Activated naive CD4-positive, alpha-beta T cell treated with anti-CD3 and anti-CD28 coated beads, Interleukin-2, amount 50 U/mL, for 24 hours (primary cell): ENCODE results near the gene SYNJ2.

Experiments
- H3K27ac Mint-ChIP-seq: one replicate; pipeline ENCODE4 v1.8.0; 2021; ENCODE audit warnings: mild to moderate bottlenecking, mixed read lengths
- H3K27me3 Mint-ChIP-seq: one replicate; pipeline ENCODE4 v1.8.0; 2021; ENCODE audit warnings: mixed read lengths
- H3K36me3 Mint-ChIP-seq: one replicate; pipeline ENCODE4 v1.8.0; 2021; ENCODE audit warnings: mixed read lengths
- H3K4me1 Mint-ChIP-seq: one replicate; pipeline ENCODE4 v1.8.0; 2021; ENCODE audit warnings: mixed read lengths
- H3K4me3 Mint-ChIP-seq: one replicate; pipeline ENCODE4 v1.8.0; 2021; ENCODE audit warnings: mild to moderate bottlenecking, mixed read lengths
- H3K9me3 Mint-ChIP-seq: one replicate; pipeline ENCODE4 v1.8.0; 2021; ENCODE audit warnings: mixed read lengths

The SYNJ2 gene

DNA sequence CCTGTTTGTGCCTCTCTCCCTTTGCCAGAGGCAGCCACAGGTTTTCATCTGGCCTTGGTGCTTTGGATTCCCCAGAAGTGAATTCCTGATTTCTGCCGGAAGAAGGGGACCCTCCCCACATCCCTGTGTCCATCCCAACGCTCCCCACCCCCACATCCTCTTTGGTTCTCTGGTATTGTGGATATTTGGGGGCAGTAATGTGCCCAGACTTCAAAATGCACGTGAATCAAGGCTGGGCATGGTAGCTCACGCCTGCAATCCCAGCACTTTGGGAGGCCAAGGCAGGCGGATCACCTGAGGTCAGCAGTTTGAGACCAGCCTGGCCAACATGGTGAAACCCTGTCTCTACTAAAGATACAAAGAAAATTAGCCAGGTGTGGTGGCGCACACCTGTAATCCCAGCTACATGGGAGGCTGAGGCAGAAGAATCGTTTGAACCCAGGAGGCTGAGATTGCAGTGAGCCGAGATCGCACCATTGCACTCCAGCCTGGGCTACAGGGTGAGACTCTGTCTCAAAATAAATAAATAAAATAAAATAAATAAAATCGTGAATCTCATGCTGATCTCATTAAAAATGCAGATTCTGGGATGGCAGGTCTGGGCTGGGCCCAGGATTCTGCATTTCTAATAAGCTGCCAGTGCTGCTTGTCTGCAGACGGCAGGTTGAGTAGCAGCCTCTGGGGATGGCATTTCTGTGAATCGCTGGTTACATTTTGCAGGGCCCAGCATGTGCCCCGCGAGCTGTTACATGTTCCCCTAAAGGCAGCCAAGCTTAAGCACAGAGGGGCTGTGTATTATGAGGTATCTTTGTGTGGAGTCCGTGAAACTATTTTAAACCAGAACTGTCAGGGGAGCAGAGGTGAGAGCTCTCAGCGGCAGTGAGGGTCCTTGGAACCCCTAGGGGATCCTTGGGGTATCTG lies 49.0 kb downstream of the SYNJ2 start:
- Mint-ChIP-seq H3K9me3 (no peaks in the 10 kb centered on the region), H3K27ac (peak overlapping the region; percentile 41), H3K27me3 (no peaks in the 10 kb centered on the region), H3K4me3 (no peak overlapping the region), H3K4me1 (peaks cover 35% of the 10 kb centered on the region), H3K36me3 (peaks cover 16% of the 10 kb centered on the region)

DNA sequence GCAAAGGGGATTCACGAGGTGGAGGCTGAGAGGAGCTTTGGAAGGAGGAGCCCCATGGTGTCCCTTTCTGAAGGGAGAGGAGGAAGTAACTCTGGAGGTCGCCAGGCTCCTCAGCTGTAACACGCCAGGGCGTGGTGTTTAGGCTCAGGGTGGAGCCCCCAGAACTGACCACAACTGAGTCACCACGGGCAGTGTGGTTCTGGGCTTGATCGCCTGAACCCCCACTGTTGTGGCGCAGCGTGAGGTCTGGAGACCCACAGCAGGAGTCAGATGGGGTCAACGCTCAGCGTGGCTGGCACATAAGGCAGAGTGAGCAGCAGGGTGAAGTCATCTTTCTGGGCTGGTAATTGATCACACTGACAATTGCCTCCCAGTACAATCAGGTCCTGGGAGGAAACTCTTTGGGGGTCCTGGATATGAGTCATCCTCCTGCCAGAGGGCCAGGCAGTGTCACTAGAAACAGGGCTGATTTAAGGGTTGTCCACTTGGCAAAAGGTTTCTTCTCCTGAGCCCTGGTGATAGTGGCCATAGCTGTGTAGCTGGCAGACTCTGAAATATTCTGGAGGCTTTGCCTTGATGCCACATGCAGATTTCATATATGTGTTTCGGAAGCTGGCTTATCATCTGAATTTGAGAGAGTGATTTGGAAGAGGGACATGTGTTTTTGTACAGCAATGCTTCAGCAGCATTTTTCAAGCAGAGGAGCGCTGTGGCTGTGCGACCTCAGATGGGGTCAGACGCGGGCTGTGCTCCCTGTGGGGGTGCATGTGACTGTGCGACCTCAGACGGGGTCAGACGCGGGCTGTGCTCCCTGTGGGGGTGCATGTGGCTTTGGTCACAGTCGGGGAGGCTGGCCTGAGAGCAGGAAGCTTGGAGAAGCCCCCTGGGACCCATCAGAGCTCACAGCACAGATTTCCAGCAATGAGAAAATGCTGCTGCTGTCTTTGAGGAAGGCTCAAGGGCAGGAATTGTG lies 50.0 kb downstream of the SYNJ2 start:
- H3K27ac Mint-ChIP-seq, result peak overlapping the region; percentile 47
- H3K36me3 Mint-ChIP-seq, result peaks cover 23% of the 10 kb centered on the region
- no peaks in the 10 kb centered on the region for H3K27me3 Mint-ChIP-seq
- peaks cover 26% of the 10 kb centered on the region for H3K4me1 Mint-ChIP-seq
- H3K9me3 Mint-ChIP-seq, result no peaks in the 10 kb centered on the region
- no peak overlapping the region for H3K4me3 Mint-ChIP-seq

DNA sequence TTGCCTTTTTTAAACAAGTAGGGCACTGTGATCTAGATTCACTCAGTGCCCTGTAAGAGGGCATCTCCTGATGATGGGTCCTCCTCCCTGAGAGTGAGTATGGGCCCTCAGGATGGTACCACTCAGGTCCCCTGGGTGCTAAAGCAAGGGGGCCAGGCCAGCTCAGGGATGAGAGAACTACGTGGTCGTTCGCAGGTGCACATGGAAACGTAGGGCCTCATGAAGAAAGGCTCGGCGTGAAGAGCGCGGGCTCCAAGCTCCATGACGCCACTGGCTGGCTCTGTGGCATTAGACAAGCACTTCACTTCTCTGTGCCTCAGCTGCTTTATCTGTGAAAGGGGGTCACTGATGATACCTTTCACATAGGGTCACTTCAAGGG lies 50.7 kb downstream of the SYNJ2 start:
- peaks cover 23% of the 10 kb centered on the region for H3K36me3 Mint-ChIP-seq
- H3K27ac Mint-ChIP-seq, result no peak overlapping the region
- H3K4me3 Mint-ChIP-seq, result no peak overlapping the region

DNA sequence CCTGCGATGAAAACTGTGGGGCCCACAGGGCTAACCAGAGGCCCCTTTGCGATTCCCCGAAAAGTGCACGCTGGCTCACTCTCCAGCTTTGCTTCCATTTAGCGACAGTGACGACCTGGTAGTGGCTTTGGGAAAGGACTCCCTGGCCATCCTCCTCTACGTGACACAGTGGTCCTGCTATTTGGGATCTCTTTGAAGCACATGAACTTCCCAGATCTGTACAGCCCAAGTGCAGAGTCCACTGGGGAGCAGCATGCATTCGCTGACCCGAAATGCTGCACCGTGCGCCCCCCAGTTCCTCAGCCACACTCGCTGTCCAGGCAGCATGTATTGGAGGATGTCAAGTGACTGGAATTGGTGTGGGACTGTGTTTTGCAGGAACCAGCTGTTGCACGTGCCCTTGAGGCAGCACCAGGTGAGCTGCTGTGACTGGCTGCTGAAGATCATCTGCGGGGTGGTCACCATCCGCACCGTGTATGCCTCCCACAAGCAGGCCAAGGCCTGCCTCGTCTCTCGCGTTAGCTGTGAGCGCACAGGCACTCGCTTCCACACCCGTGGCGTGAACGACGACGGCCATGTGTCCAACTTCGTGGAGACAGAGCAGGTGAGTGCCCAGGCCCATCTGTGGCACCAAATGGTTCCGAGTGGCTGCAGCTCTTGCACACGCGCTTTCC lies 51.6 kb downstream of the SYNJ2 start:
- Mint-ChIP-seq H3K27ac (no peak overlapping the region), H3K4me3 (no peak overlapping the region), H3K9me3 (no peaks in the 10 kb centered on the region), H3K4me1 (peaks cover 11% of the 10 kb centered on the region), H3K27me3 (no peaks in the 10 kb centered on the region), H3K36me3 (peaks cover 23% of the 10 kb centered on the region)

More for the DNA sequence above, 50.7 kb downstream of the SYNJ2 start:
- Mint-ChIP-seq H3K9me3 (no peaks in the 10 kb centered on the region), H3K4me1 (peaks cover 19% of the 10 kb centered on the region), H3K27me3 (no peaks in the 10 kb centered on the region)

DNA sequence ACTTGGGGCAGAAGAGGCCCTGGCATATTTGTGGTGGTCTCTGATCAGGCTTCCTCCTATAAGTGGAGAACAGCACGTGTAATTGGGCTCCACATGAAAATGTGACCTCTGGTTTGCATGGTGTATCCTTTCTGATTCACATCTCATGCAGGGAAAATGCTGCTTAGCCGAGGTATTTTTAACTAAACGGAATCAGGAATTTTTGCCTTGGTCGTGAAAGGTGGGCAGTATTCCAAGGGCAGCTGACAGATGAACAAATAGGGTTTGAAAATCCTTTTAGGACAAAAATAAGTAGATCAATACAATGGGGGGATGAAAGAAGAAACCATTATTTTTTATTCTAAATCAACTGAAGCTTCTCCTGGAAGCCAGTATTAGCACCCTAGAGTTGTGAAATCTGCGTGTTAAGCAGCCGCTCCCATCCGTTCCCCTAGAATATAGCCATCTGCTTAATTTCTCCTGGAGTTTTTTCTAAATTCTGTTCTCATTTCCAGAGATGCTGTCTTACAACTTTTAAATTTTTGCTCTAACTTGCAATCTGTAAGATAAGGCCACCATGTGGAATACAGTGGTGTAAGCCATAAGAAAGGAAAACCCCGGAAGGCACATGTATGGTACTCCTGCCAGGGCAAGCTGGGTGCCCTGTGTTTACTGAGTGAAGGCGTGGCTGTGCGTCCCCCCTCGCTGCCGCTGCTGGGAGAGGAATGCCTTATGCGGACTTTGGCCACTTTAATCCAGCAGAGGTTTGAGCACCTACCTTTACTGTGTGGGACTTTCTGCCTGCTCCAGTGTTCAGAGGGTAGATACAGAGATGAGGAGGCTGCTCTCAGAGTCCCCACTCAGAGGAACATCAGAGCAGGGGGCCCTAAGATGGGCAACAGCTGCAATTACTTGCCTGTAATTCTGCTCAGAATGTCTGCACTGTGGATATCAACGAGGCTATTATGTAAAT lies 52.4 kb downstream of the SYNJ2 start:
- no peaks in the 10 kb centered on the region for H3K9me3 Mint-ChIP-seq
- H3K36me3 Mint-ChIP-seq, result peaks cover 23% of the 10 kb centered on the region
- H3K4me1 Mint-ChIP-seq, result peaks cover 15% of the 10 kb centered on the region
- no peak overlapping the region for H3K4me3 Mint-ChIP-seq
- H3K27ac Mint-ChIP-seq, result no peak overlapping the region
- no peaks in the 10 kb centered on the region for H3K27me3 Mint-ChIP-seq

DNA sequence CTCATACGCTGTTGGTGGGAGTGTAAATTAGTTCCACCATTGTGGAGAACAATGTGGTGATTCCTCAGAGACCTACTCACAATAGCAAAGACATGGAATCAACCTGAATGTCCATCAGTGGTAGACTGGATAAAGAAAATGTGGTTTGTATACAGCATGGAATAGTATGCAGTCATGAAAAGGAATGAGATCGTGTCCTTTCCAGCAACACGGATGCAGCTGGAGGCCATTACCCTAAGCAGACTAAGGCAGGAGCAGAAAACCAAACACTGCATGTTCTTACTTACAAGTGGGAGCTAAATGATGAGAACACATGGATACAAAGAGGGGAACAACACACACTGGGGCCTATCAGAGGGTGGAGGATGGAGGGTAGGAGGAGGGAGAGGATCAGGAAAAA lies 54.6 kb downstream of the SYNJ2 start:
- Mint-ChIP-seq H3K9me3 (no peaks in the 10 kb centered on the region), H3K27me3 (no peaks in the 10 kb centered on the region), H3K36me3 (peaks cover 21% of the 10 kb centered on the region), H3K4me3 (no peak overlapping the region), H3K27ac (no peak overlapping the region), H3K4me1 (peaks cover 30% of the 10 kb centered on the region)

DNA sequence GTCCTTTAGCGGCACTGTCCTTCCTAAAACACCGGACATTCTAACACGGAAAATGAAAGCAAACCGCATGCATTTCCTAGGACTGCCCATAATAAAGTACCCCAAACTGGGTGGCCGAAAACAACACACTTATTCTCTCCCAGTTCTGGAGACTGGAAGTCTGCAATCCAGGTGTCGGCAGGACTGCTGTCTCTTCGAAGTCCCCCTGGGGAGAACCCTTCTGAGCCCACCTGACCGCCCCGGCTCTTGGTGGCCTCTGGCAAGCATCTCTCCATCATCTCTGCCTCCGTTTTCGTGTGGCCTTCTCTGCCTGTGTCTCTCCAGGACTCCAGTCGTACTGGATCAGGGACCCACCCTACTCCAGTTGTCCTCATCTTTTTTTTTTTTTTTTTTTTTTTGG lies 55.4 kb downstream of the SYNJ2 start:
- Mint-ChIP-seq H3K36me3 (peaks cover 18% of the 10 kb centered on the region), H3K4me3 (no peak overlapping the region), H3K9me3 (no peaks in the 10 kb centered on the region), H3K4me1 (peaks cover 25% of the 10 kb centered on the region), H3K27ac (no peak overlapping the region), H3K27me3 (no peaks in the 10 kb centered on the region)

DNA sequence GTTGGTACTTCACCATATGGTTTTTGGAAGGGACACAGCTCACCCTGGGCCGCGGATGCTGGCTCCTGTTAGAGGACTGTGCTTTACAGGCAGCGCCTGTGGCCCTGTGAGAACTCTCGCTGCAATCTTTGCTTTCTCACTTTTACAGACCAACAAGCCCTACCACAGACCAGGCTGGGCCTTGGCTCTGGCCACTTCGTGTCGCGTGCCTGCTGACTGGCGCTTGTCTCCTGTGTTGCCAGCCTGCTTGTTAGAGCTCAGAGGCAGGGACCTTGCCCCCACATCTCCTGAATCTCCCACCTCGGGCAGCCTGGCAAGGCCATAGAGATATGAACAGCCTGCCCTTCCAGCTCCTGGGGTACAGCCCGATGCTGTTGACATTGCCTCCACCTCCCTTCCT lies 56.1 kb downstream of the SYNJ2 start:
- Mint-ChIP-seq H3K36me3 (peaks cover 18% of the 10 kb centered on the region), H3K9me3 (no peaks in the 10 kb centered on the region), H3K4me1 (peaks cover 25% of the 10 kb centered on the region), H3K27me3 (no peaks in the 10 kb centered on the region), H3K27ac (no peak overlapping the region), H3K4me3 (no peak overlapping the region)

DNA sequence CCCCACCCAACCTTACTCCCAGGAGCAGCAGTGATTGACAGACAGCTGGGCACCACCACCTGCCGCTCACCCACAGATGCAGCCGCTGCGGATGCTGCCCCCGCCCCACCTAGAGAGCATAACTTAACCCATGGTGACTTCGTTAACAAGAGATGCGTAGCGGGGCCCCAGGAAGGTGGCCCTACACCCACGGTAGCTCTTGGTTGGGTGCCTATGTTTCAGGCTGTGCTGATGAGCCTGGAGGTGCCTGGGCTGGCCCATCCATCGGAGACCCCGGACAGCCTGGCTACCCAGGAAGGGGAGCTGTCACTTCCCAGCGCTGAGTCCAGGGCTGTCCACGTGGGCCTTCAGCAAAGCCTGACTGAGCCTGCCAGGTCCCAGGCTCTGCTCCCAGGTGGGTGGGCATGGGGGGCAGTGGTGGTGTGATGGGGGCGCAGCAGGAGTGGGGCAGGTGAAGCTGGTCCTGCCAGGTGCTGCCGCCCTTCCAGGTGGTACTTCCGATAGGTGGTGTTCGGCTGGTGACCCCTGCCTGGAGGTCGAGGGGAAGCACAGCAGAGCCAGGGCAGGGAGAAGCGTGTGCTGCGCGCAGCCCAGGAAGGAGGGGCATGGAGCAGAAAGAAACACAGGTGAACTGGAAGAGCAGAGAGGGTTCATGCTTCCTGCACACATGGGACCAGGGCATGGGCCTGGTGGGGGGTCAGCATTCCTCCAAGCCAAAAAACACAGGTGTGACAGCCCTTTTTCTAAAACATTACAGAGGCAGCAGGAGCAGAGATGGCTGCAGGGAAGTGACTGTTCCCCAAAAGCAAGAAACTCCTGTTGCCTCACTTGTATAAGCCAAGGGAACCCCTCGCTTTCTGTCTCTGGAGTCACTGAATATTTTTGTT lies 56.9 kb downstream of the SYNJ2 start:
- Mint-ChIP-seq H3K27me3 (no peaks in the 10 kb centered on the region), H3K36me3 (peaks cover 18% of the 10 kb centered on the region), H3K9me3 (no peaks in the 10 kb centered on the region), H3K27ac (no peak overlapping the region), H3K4me3 (no peak overlapping the region), H3K4me1 (peaks cover 25% of the 10 kb centered on the region)

DNA sequence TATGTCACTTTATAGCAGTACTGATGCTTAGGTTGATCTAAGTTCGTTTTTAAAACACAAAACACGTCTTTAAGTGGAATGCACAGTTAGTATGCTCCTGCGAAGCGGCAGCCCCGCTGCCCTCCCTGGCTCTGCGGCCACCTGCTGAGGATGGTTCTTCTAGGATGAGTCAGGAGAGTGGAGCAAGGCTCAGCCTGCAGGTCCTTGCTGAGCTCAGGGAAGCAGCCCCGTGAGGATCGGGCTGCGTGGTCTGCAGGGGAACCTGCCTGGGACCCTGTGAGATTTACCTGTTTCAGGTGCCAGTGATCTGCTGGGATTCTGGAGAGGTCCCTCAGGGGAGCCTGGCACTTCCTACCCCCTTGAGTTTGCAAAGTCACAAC lies 57.5 kb downstream of the SYNJ2 start:
- H3K9me3 Mint-ChIP-seq, result no peaks in the 10 kb centered on the region
- no peaks in the 10 kb centered on the region for H3K27me3 Mint-ChIP-seq
- peaks cover 25% of the 10 kb centered on the region for H3K4me1 Mint-ChIP-seq
- H3K36me3 Mint-ChIP-seq, result peaks cover 13% of the 10 kb centered on the region
- no peak overlapping the region for H3K4me3 Mint-ChIP-seq
- H3K27ac Mint-ChIP-seq, result peak overlapping the region; percentile 23

DNA sequence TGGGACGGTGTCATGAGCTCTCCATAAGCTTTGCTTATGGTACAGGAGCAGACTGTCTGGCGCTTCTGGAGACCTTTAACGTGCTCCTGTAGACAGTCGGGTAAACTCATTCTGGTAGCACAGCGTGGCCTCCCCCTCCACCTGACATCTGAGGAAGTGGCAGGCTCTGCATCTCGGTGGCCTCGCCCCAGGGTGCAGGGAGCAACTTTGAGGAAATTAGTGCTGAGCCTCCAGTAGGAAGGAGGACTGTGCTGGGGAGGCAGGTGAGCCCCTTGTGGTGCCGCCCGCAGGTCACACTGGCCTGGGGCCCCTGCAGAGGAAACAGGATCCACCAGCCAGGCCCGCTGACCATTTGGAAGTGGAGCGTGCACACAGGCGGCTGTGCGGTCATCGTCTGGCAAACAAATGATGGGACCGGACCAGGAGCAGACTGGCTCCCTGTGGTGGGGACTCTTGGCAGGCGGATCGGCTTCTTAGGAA lies 57.9 kb downstream of the SYNJ2 start:
- peaks cover 13% of the 10 kb centered on the region for H3K36me3 Mint-ChIP-seq
- no peaks in the 10 kb centered on the region for H3K27me3 Mint-ChIP-seq
- H3K9me3 Mint-ChIP-seq, result no peaks in the 10 kb centered on the region
- no peak overlapping the region for H3K4me3 Mint-ChIP-seq
- peaks cover 25% of the 10 kb centered on the region for H3K4me1 Mint-ChIP-seq
- peak overlapping the region; percentile 23 for H3K27ac Mint-ChIP-seq

DNA sequence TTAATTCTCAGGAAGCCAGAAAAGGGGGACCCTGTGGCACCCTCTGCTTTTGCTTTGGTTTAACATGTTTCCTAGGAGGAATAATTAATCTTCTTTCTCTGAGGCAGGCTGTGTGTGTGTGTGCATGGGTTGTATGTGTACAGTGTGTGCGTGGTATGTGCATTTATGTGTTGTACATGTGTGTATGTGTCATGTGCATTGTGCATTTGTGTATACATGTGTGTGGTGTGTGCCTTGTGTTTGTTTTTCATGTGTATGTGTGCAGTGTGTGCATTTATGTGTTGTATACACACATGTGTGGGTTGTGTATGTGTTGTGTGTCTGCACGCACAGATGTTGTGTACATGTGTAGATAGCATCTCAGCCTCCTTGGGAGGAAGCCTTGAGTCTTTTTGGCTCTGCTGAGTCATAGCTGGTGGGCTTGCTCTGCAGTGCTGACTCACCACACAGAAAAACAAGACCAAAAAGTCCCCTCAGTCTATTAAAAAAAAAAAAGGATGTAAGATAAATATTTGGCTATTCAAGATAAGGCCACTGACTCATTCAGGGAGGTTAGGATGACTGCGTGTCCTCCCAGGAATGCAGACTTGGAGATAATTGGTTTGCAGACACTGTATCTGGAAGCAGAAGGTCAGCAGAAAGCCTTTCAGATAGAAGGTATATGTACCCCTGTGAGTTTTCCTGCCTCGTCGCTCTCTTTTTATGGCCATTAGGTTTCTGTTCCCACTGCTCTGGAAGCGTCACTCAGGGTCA lies 58.6 kb downstream of the SYNJ2 start:
- H3K9me3 Mint-ChIP-seq, result no peaks in the 10 kb centered on the region
- H3K27me3 Mint-ChIP-seq, result no peaks in the 10 kb centered on the region
- peaks cover 14% of the 10 kb centered on the region for H3K36me3 Mint-ChIP-seq
- H3K4me3 Mint-ChIP-seq, result no peak overlapping the region
- peaks cover 25% of the 10 kb centered on the region for H3K4me1 Mint-ChIP-seq
- peak overlapping the region; percentile 52 for H3K27ac Mint-ChIP-seq

DNA sequence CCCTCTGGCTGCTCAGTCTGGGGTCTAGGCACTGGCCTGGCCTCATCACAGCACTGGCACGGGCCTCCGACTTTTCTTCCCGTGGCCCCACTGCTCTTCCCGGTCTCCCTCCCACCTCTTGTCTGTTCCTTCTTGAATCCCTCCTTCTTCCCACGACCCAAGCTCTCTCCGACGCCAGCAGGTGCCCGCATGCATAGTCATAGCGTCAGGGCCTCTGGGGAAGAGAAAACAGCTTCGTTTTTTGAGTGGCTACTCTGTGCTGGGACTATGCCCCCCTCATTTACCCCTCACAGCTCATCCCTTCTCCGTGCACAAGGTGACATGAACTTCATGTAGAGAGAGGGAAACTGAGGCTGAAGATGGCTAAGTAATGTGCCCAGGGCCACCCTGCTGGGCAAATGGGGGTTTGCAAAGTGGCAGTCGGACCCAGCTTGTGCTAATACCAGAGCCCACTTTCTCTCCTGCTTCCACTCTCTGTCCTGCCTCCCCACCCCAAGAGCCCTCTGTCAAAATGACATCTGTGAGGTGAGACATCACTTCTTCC lies 59.2 kb downstream of the SYNJ2 start:
- Mint-ChIP-seq H3K27me3 (no peaks in the 10 kb centered on the region), H3K36me3 (peaks cover 14% of the 10 kb centered on the region), H3K4me3 (no peak overlapping the region), H3K27ac (peak overlapping the region; percentile 30), H3K9me3 (no peaks in the 10 kb centered on the region), H3K4me1 (peaks cover 31% of the 10 kb centered on the region)
